ENCODE data around the gene CD164L2.

- TF ChIP-seq CTCF (conservative IDR thresholded peaks at IDR 0.05) (no peak), EZH2 (IDR thresholded peaks at IDR 0.05; ENCODE audit: low read depth) (no peak)
Observed at GRCh38 chr1:27361553-27361952, 21.6 kb downstream of the CD164L2 start.
